ENCODE results near the gene SBF2. TPM values are rescaled to one million over a fixed set of nuclear protein-coding genes. Genes with fewer than 3 reads are reported as not detected.
"Not testable (repeated sequence)": the region's sequence is repeated elsewhere in the genome, so short reads cannot be mapped to it uniquely, and the experiment has no call there.

The SBF2 gene
- total RNA-seq, 3 donors from 2014 or later (not counting 1 experiment from before 2014, with no cell fraction given): 25.2 to 26.9 (median 26.3) TPM

- H3K4me1 ChIP-seq (ENCODE audit: control insufficient read depth, insufficient read depth, low read length): no peaks in the 10 kb centered on the region
- H3K9me3 Mint-ChIP-seq: no peaks in the 10 kb centered on the region
- no peak for DNase-seq
- H3K27me3 ChIP-seq (ENCODE audit: control insufficient read depth, insufficient read depth, low read length): no peaks in the 10 kb centered on the region
- no peak overlapping the region for H3K4me3 Mint-ChIP-seq
- 94% methylated on average over 2 of the region's 2 CpGs for WGBS (ENCODE audit: insufficient coverage)
- TF ChIP-seq CTCF (IDR thresholded peaks at IDR 0.05): no peak
- no peaks in the 10 kb centered on the region for H3K36me3 ChIP-seq (ENCODE audit: control insufficient read depth, insufficient read depth, low read length)
- H3K9me3 ChIP-seq (ENCODE audit: control insufficient read depth, insufficient read depth, low read length): no peaks in the 10 kb centered on the region
- intact Hi-C loops (cut with micrococcal nuclease): no loop called here
- H3K4me1 Mint-ChIP-seq: peaks cover 0 to 9% of the 10 kb centered on the region in 2 donors
- no peak overlapping the region for H3K4me3 ChIP-seq (ENCODE audit: low read length)
- H3K36me3 Mint-ChIP-seq: no peaks in the 10 kb centered on the region
- H3K27ac ChIP-seq (ENCODE audit: low read length): no peak overlapping the region
- no peak for ATAC-seq
- no peaks in the 10 kb centered on the region for H3K27me3 Mint-ChIP-seq (ENCODE audit: low read depth in 2 of 2)
- no peak overlapping the region for H3K27ac Mint-ChIP-seq
Observed at GRCh38 chr11:10233581-10233980, 60.4 kb downstream of the SBF2 start.

GRCh38 chr11:10232756-10233155, 61.3 kb downstream of the SBF2 start:
- Histone ChIP-seq H3K9me3 (ENCODE audit: control insufficient read depth, insufficient read depth, low read length) (no peaks in the 10 kb centered on the region), H3K36me3 (ENCODE audit: control insufficient read depth, insufficient read depth, low read length) (no peaks in the 10 kb centered on the region), H3K27me3 (ENCODE audit: control insufficient read depth, insufficient read depth, low read length) (no peaks in the 10 kb centered on the region), H3K4me1 (ENCODE audit: control insufficient read depth, insufficient read depth, low read length) (no peaks in the 10 kb centered on the region), H3K27ac (ENCODE audit: low read length) (no peak overlapping the region), H3K4me3 (ENCODE audit: low read length) (no peak overlapping the region)
- DNase-seq (no peak), ATAC-seq (no peak)
- intact Hi-C loops (cut with micrococcal nuclease): no loop called here
- Mint-ChIP-seq H3K9me3 (no peaks in the 10 kb centered on the region), H3K4me1 (peaks cover 0 to 9% of the 10 kb centered on the region in 2 donors), H3K27ac (no peak overlapping the region), H3K36me3 (no peaks in the 10 kb centered on the region), H3K27me3 (ENCODE audit: low read depth in 2 of 2) (no peaks in the 10 kb centered on the region), H3K4me3 (no peak overlapping the region)
- no CpG with 5 or more reads among the region's 1 CpG for WGBS (ENCODE audit: insufficient coverage)
- no peak for TF ChIP-seq CTCF (IDR thresholded peaks at IDR 0.05)

- H3K4me1 ChIP-seq (ENCODE audit: control insufficient read depth, insufficient read depth, low read length); H3K4me1 Mint-ChIP-seq; H3K27me3 Mint-ChIP-seq (ENCODE audit: low read depth in 2 of 2); DNase-seq; ATAC-seq; H3K4me3 Mint-ChIP-seq; intact Hi-C loops (cut with micrococcal nuclease); H3K36me3 Mint-ChIP-seq; H3K4me3 ChIP-seq (ENCODE audit: low read length); H3K36me3 ChIP-seq (ENCODE audit: control insufficient read depth, insufficient read depth, low read length); H3K9me3 Mint-ChIP-seq; H3K9me3 ChIP-seq (ENCODE audit: control insufficient read depth, insufficient read depth, low read length); H3K27me3 ChIP-seq (ENCODE audit: control insufficient read depth, insufficient read depth, low read length); H3K27ac ChIP-seq (ENCODE audit: low read length); H3K27ac Mint-ChIP-seq: not testable (repeated sequence)
- 95% methylated on average over 10 of the region's 13 CpGs for WGBS (ENCODE audit: insufficient coverage)
Observed at GRCh38 chr11:10231803-10232202, 62.2 kb downstream of the SBF2 start.

- Histone ChIP-seq H3K36me3 (ENCODE audit: control insufficient read depth, insufficient read depth, low read length) (no peaks in the 10 kb centered on the region), H3K27ac (ENCODE audit: low read length) (no peak overlapping the region), H3K4me3 (ENCODE audit: low read length) (no peak overlapping the region), H3K27me3 (ENCODE audit: control insufficient read depth, insufficient read depth, low read length) (no peaks in the 10 kb centered on the region), H3K4me1 (ENCODE audit: control insufficient read depth, insufficient read depth, low read length) (no peaks in the 10 kb centered on the region), H3K9me3 (ENCODE audit: control insufficient read depth, insufficient read depth, low read length) (no peaks in the 10 kb centered on the region)
- no peaks in the 10 kb centered on the region for H3K36me3 Mint-ChIP-seq
- no peak overlapping the region for H3K4me3 Mint-ChIP-seq
- ATAC-seq: no peak
- intact Hi-C loops (cut with micrococcal nuclease): no loop called here
- WGBS (ENCODE audit: insufficient coverage): no CpG with 5 or more reads among the region's 2 CpGs
- no peaks in the 10 kb centered on the region for H3K4me1 Mint-ChIP-seq
- no peak overlapping the region for H3K27ac Mint-ChIP-seq
- DNase-seq: no peak
- TF ChIP-seq CTCF (IDR thresholded peaks at IDR 0.05): no peak
- no peaks in the 10 kb centered on the region for H3K27me3 Mint-ChIP-seq (ENCODE audit: low read depth in 2 of 2)
- H3K9me3 Mint-ChIP-seq: no peaks in the 10 kb centered on the region
Observed at GRCh38 chr11:10225553-10225952, 68.5 kb downstream of the SBF2 start.

Measured in natural killer cell (primary cell).